ES-I3 (cell line): Measurements from ENCODE around the gene LHPP.

ENCODE experiments used
- H3K36me3 ChIP-seq: 2 replicates; pipeline ENCODE4 v1.6.1; 2013; ENCODE audit warnings: mild to moderate bottlenecking, low read length, control low read depth, moderate library complexity; ENCODE audit not compliant: insufficient read depth
- H3K4me1 ChIP-seq: 2 replicates; pipeline ENCODE4 v1.6.1; 2013; ENCODE audit warnings: mild to moderate bottlenecking, control low read depth, low read length; ENCODE audit not compliant: insufficient read depth
- H3K9ac ChIP-seq: 2 replicates; pipeline ENCODE4 v1.6.1; 2013; ENCODE audit warnings: low read depth, mild to moderate bottlenecking, low read length, moderate library complexity
- H3K9me3 ChIP-seq: 2 replicates; pipeline ENCODE4 v1.6.1; 2013; ENCODE audit warnings: mild to moderate bottlenecking, low read length, moderate library complexity; ENCODE audit not compliant: control insufficient read depth, insufficient read depth

The LHPP gene

GRCh38 chr10:124568339-124568738 is 106.7 kb downstream of the LHPP start:
- no peaks in the 10 kb centered on the region for H3K9me3 ChIP-seq
- H3K9ac ChIP-seq: no peak overlapping the region
- no peaks in the 10 kb centered on the region for H3K36me3 ChIP-seq
- peaks cover 7% of the 10 kb centered on the region; the same call in 1 of the 2 replicates for H3K4me1 ChIP-seq

GRCh38 chr10:124568848-124569622 is 107.4 kb downstream of the LHPP start:
- Histone ChIP-seq H3K9ac (no peak overlapping the region), H3K9me3 (no peaks in the 10 kb centered on the region), H3K4me1 (peaks cover 7% of the 10 kb centered on the region; the same call in 1 of the 2 replicates), H3K36me3 (no peaks in the 10 kb centered on the region)

- Histone ChIP-seq H3K9me3 (no peaks in the 10 kb centered on the region), H3K36me3 (no peaks in the 10 kb centered on the region), H3K9ac (no peak overlapping the region), H3K4me1 (peaks cover 7% of the 10 kb centered on the region; the same call in 1 of the 2 replicates)
These were observed 108.2 kb downstream of the LHPP start for GRCh38 chr10:124569623-124570470.

- Histone ChIP-seq H3K9ac (no peak overlapping the region), H3K4me1 (peaks cover under 1% of the 10 kb centered on the region; the same call in 1 of the 2 replicates), H3K9me3 (no peaks in the 10 kb centered on the region), H3K36me3 (no peaks in the 10 kb centered on the region)
These were observed 109.0 kb downstream of the LHPP start for GRCh38 chr10:124570646-124571045.

GRCh38 chr10:124572751-124573150 is 111.1 kb downstream of the LHPP start:
- Histone ChIP-seq H3K4me1 (no peaks in the 10 kb centered on the region), H3K9me3 (no peaks in the 10 kb centered on the region), H3K36me3 (no peaks in the 10 kb centered on the region), H3K9ac (no peak overlapping the region)

GRCh38 chr10:124573726-124574455 is 112.3 kb downstream of the LHPP start:
- no peak overlapping the region for H3K9ac ChIP-seq
- no peaks in the 10 kb centered on the region for H3K9me3 ChIP-seq
- no peaks in the 10 kb centered on the region for H3K4me1 ChIP-seq
- no peaks in the 10 kb centered on the region for H3K36me3 ChIP-seq

GRCh38 chr10:124574456-124575070 is 112.9 kb downstream of the LHPP start:
- H3K9ac ChIP-seq: no peak overlapping the region
- H3K4me1 ChIP-seq: no peaks in the 10 kb centered on the region

GRCh38 chr10:124575107-124576035 is 113.7 kb downstream of the LHPP start:
- Histone ChIP-seq H3K9ac (no peak overlapping the region), H3K36me3 (no peaks in the 10 kb centered on the region), H3K4me1 (no peaks in the 10 kb centered on the region), H3K9me3 (no peaks in the 10 kb centered on the region)

More at GRCh38 chr10:124574456-124575070, 112.9 kb downstream of the LHPP start:
- no peaks in the 10 kb centered on the region for H3K36me3 ChIP-seq
- no peaks in the 10 kb centered on the region for H3K9me3 ChIP-seq

- H3K36me3 ChIP-seq: no peaks in the 10 kb centered on the region
- H3K4me1 ChIP-seq: no peaks in the 10 kb centered on the region
- peaks cover 2% of the 10 kb centered on the region; the same call in 1 of the 2 replicates for H3K9me3 ChIP-seq
- no peak overlapping the region for H3K9ac ChIP-seq
These were observed 115.2 kb downstream of the LHPP start for GRCh38 chr10:124576526-124577420.

GRCh38 chr10:124577651-124578050 is 116.0 kb downstream of the LHPP start:
- Histone ChIP-seq H3K4me1 (no peaks in the 10 kb centered on the region), H3K36me3 (no peaks in the 10 kb centered on the region), H3K9ac (no peak overlapping the region), H3K9me3 (peaks cover 2% of the 10 kb centered on the region; the same call in 1 of the 2 replicates)

GRCh38 chr10:124578231-124579010 is 116.8 kb downstream of the LHPP start:
- H3K4me1 ChIP-seq: no peaks in the 10 kb centered on the region
- peaks cover 2% of the 10 kb centered on the region; the same call in 1 of the 2 replicates for H3K9me3 ChIP-seq
- no peak overlapping the region for H3K9ac ChIP-seq
- no peaks in the 10 kb centered on the region for H3K36me3 ChIP-seq

GRCh38 chr10:124579011-124579399 is 117.4 kb downstream of the LHPP start:
- H3K4me1 ChIP-seq: no peaks in the 10 kb centered on the region
- no peak overlapping the region for H3K9ac ChIP-seq
- no peaks in the 10 kb centered on the region for H3K36me3 ChIP-seq
- peaks cover 2% of the 10 kb centered on the region; the same call in 1 of the 2 replicates for H3K9me3 ChIP-seq
